GM12878 (cell line): Measurements from ENCODE around the gene IFNA13. TPM values are rescaled to one million over a fixed set of nuclear protein-coding genes. Genes with fewer than 3 reads are reported as not detected.

Source experiments
- BCL11A ChIP-seq: IDR thresholded peaks from 2 replicates; pipeline ENCODE4 v1.6.1; 2011; ENCODE audit warnings: low read depth, low read length
- CHD4 ChIP-seq: fragments of 200-600 bp; sonication (generic); IDR thresholded peaks from 2 replicates; pipeline ENCODE4 v1.6.1; 2016; ENCODE audit warnings: mild to moderate bottlenecking
- HCFC1 ChIP-seq: fragments of 150-350 bp; IDR thresholded peaks from 2 replicates; pipeline ENCODE4 v1.6.1; 2014; ENCODE audit warnings: low read length
- HDGF ChIP-seq: fragments of 450-650 bp; IDR thresholded peaks from 2 replicates; pipeline ENCODE4 v1.6.1; 2016; ENCODE audit warnings: antibody characterized with exemption
- IKZF1 ChIP-seq: fragments of 450-650 bp; conservative IDR thresholded peaks from 2 replicates; pipeline ENCODE4 v1.6.1; 2017; ENCODE audit warnings: antibody characterized with exemption, mild to moderate bottlenecking
- IRF4 ChIP-seq: IDR thresholded peaks from 2 replicates; pipeline ENCODE4 v1.6.1; 2011; ENCODE audit warnings: low read depth, low read length
- MEF2B ChIP-seq: fragments of 450-650 bp; IDR thresholded peaks from 2 replicates; pipeline ENCODE4 v1.6.1; 2018; ENCODE audit warnings: mild to moderate bottlenecking, moderate library complexity; ENCODE audit not compliant: partially characterized antibody, poor library complexity, severe bottlenecking
- MYC ChIP-seq: IDR thresholded peaks from 2 replicates; pipeline ENCODE4 v1.6.1; 2011; ENCODE audit warnings: mild to moderate bottlenecking, low read length, moderate library complexity, inconsistent platforms; ENCODE audit not compliant: insufficient read depth, insufficient replicate concordance, insufficient read length, severe bottlenecking
- PML ChIP-seq: IDR thresholded peaks from 2 replicates; pipeline ENCODE4 v1.6.1; 2012; ENCODE audit warnings: low read length, inconsistent platforms
- POU2F2 ChIP-seq: IDR thresholded peaks from 3 replicates; pipeline ENCODE4 v1.6.1; 2011; ENCODE audit warnings: low read depth, mild to moderate bottlenecking, low read length, borderline replicate concordance
- RELB ChIP-seq: fragments of 450-650 bp; IDR thresholded peaks from 2 replicates; pipeline ENCODE4 v1.6.1; 2017; ENCODE audit warnings: low read depth, mild to moderate bottlenecking, moderate library complexity
- SP1 ChIP-seq: IDR thresholded peaks from one replicate; pipeline ENCODE4 v1.6.1; 2011; ENCODE audit warnings: low read depth, low read length
- TARDBP ChIP-seq: IDR thresholded peaks from 2 replicates; pipeline ENCODE4 v1.6.1; 2016; ENCODE audit warnings: borderline replicate concordance
- TCF12 ChIP-seq: IDR thresholded peaks from 2 replicates; pipeline ENCODE4 v1.6.1; 2011; ENCODE audit warnings: low read depth, mild to moderate bottlenecking, low read length
- ZBED1 ChIP-seq: IDR thresholded peaks from 2 replicates; pipeline ENCODE4 v1.6.1; 2016; ENCODE audit warnings: borderline replicate concordance
- ZNF384 ChIP-seq: IDR thresholded peaks from 2 replicates; pipeline ENCODE4 v1.6.1; 2012; ENCODE audit warnings: low read depth, mild to moderate bottlenecking, low read length, improper control_type of control experiment, borderline replicate concordance
- polyA plus RNA-seq, 11 experiments: library from polyadenylated mRNA; depleted of rRNA in 4 of 11; unstranded in 6 of 11; stranded (reverse) in 5 of 11; fragments of >200 nt; fragmentation: Nextera tagmentation in 4 of 11; fragmentation: Illumina TruSeq in 1 of 11; extraction: Ambion mirVana in 4 of 11; extraction: Trizol in 1 of 11; gene quantifications; 1 replicate in 1 of 11; 2 replicates in 10 of 11; pipeline versions ENCODE4 v1.2.1 to v1.2.3, GENCODE V29; 2011 to 2016; ENCODE audit warnings: inconsistent platforms in 2 of 11, missing spikeins in 2 of 11, low read depth in 1 of 11
- total RNA-seq, 4 experiments: library from RNA; depleted of rRNA in 3 of 4; stranded (reverse); fragments of >200 nt in 3 of 4; fragmentation: Illumina TruSeq in 1 of 4; extraction: Trizol in 1 of 4; gene quantifications; 2 replicates each; pipeline versions ENCODE4 v1.2.1 to v1.2.3, GENCODE V29; 2013 to 2021
- TF ChIP-seq, protein P1 (sequence below): fragments of 450-650 bp; IDR thresholded peaks from 2 replicates; pipeline ENCODE4 v1.6.1; 2018; ENCODE audit warnings: borderline replicate concordance, mild to moderate bottlenecking; ENCODE audit not compliant: partially characterized antibody
- TF ChIP-seq, protein P2 (sequence below): IDR thresholded peaks from 2 replicates; pipeline ENCODE4 v1.6.1; 2011; ENCODE audit warnings: low read depth, low read length, improper control_type of control experiment, borderline replicate concordance
- TF ChIP-seq, protein P3 (sequence below): IDR thresholded peaks from 2 replicates; pipeline ENCODE4 v1.6.1; 2012; ENCODE audit warnings: mild to moderate bottlenecking, low read depth, low read length

Gene IFNA13
- total and polyA plus RNA-seq, 10 of the 15 experiments (the other 5 are each of a cell fraction or from before 2014, with no cell fraction given): not detected

DNA sequence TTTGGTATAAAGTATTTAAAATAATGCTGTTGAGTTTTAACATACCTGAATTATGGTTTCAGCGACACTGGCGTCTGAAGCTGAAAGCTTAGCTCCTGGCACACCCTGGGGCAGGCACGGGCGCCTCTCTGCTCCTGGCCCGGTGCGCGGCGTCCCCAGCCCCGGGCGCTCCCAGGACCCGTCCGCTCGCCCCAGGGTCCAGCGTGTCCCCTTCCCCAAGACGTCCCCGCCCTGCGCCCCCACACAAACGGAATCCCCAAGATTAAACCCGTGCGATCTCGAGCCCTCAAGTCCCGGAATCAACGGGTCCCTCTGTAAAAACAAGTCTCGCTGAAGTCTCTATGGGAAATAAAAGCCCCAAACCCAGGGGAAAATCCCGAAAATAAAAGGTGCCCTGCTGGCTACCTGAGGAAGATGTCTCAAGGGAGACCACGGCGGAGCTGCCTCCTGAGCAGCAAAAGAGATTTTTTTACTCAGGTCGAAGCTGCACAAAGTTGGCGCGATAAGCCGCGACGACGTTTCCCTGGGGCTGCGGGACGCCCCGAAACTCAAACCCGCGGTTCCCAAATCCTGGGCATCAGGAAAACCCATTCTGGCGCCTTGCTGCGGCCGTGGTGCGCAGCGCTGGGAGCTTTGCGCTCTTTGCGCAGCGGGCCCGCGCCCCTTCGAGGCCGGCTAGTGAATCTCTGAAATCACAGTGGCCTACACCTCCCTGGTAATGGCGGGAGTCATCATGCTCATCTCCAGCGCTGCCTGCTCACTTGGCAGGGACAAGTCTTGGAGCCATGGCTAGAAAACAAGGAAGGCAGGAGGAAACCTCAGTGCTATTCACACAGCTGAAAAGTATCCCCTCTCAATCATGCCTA is 34.8 kb upstream of the IFNA13 start (continued):
- TF ChIP-seq MYC (no peak), HCFC1 (no peak), ZNF384 (no peak), CHD4 (no peak), PML (no peak), HDGF (no peak), TCF12 (no peak), RELB (no peak), POU2F2 (no peak), TARDBP (no peak), BCL11A (no peak), IRF4 (no peak), SP1 (no peak), IKZF1 (peak; percentile 33; the same call in 1 of the 2 replicates), MEF2B (peak; percentile 60), ZBED1 (no peak)
- TF ChIP-seq, protein P1, sequence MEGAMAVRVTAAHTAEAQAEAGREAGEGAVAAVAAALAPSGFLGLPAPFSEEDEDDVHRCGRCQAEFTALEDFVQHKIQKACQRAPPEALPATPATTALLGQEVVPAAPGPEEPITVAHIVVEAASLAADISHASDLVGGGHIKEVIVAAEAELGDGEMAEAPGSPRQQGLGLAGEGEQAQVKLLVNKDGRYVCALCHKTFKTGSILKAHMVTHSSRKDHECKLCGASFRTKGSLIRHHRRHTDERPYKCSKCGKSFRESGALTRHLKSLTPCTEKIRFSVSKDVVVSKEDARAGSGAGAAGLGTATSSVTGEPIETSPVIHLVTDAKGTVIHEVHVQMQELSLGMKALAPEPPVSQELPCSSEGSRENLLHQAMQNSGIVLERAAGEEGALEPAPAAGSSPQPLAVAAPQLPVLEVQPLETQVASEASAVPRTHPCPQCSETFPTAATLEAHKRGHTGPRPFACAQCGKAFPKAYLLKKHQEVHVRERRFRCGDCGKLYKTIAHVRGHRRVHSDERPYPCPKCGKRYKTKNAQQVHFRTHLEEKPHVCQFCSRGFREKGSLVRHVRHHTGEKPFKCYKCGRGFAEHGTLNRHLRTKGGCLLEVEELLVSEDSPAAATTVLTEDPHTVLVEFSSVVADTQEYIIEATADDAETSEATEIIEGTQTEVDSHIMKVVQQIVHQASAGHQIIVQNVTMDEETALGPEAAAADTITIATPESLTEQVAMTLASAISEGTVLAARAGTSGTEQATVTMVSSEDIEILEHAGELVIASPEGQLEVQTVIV: no peak
- TF ChIP-seq, protein P2, sequence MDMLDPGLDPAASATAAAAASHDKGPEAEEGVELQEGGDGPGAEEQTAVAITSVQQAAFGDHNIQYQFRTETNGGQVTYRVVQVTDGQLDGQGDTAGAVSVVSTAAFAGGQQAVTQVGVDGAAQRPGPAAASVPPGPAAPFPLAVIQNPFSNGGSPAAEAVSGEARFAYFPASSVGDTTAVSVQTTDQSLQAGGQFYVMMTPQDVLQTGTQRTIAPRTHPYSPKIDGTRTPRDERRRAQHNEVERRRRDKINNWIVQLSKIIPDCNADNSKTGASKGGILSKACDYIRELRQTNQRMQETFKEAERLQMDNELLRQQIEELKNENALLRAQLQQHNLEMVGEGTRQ: no peak
- TF ChIP-seq, protein P3, sequence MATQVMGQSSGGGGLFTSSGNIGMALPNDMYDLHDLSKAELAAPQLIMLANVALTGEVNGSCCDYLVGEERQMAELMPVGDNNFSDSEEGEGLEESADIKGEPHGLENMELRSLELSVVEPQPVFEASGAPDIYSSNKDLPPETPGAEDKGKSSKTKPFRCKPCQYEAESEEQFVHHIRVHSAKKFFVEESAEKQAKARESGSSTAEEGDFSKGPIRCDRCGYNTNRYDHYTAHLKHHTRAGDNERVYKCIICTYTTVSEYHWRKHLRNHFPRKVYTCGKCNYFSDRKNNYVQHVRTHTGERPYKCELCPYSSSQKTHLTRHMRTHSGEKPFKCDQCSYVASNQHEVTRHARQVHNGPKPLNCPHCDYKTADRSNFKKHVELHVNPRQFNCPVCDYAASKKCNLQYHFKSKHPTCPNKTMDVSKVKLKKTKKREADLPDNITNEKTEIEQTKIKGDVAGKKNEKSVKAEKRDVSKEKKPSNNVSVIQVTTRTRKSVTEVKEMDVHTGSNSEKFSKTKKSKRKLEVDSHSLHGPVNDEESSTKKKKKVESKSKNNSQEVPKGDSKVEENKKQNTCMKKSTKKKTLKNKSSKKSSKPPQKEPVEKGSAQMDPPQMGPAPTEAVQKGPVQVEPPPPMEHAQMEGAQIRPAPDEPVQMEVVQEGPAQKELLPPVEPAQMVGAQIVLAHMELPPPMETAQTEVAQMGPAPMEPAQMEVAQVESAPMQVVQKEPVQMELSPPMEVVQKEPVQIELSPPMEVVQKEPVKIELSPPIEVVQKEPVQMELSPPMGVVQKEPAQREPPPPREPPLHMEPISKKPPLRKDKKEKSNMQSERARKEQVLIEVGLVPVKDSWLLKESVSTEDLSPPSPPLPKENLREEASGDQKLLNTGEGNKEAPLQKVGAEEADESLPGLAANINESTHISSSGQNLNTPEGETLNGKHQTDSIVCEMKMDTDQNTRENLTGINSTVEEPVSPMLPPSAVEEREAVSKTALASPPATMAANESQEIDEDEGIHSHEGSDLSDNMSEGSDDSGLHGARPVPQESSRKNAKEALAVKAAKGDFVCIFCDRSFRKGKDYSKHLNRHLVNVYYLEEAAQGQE: no peak
